Smooth muscle cell (in vitro differentiated cells): ENCODE results near the gene PRR7. TPM values are rescaled to one million over a fixed set of nuclear protein-coding genes. Genes with fewer than 3 reads are reported as not detected.

Experiments
- DNase-seq: peaks from one replicate; lab custom pipeline; 2025; ENCODE audit not compliant: unreplicated experiment; lab: John Stamatoyannopoulos, UW
- H2AFZ ChIP-seq: fragments of 200-600 bp; sonication (generic); 2 replicates; pipeline ENCODE4 v1.6.0; 2016; ENCODE audit warnings: antibody characterized with exemption, low read depth, mild to moderate bottlenecking
- H3F3A ChIP-seq: fragments of 200-600 bp; sonication (generic); 2 replicates; pipeline ENCODE4 v1.6.0; 2017; ENCODE audit warnings: antibody characterized with exemption, low read depth
- H3K27ac ChIP-seq: fragments of 200-600 bp; sonication (generic); 2 replicates; pipeline ENCODE4 v1.5.1; 2016; ENCODE audit warnings: low read depth, mild to moderate bottlenecking
- H3K27me3 ChIP-seq: fragments of 200-600 bp; sonication (generic); 2 replicates; pipeline ENCODE4 v1.6.1; 2016; ENCODE audit warnings: low read depth, mild to moderate bottlenecking
- H3K36me3 ChIP-seq: fragments of 200-600 bp; sonication (generic); 2 replicates; pipeline ENCODE4 v1.5.1; 2016; ENCODE audit warnings: low read depth
- H3K4me1 ChIP-seq: fragments of 200-600 bp; sonication (generic); 2 replicates; pipeline ENCODE4 v1.5.1; 2016; ENCODE audit warnings: low read depth
- H3K4me2 ChIP-seq: fragments of 200-600 bp; sonication (generic); 2 replicates; pipeline ENCODE4 v1.6.0; 2016; ENCODE audit warnings: mild to moderate bottlenecking
- H3K4me3 ChIP-seq: fragments of 200-600 bp; sonication (generic); 2 replicates; pipeline ENCODE4 v1.5.1; 2016; ENCODE audit warnings: mild to moderate bottlenecking
- H3K79me2 ChIP-seq: fragments of 200-600 bp; sonication (generic); 2 replicates; pipeline ENCODE4 v1.6.0; 2016; ENCODE audit warnings: low read depth, mild to moderate bottlenecking
- H3K9ac ChIP-seq: fragments of 200-600 bp; sonication (generic); 2 replicates; pipeline ENCODE4 v1.6.0; 2016; ENCODE audit warnings: low read depth
- H3K9me3 ChIP-seq: fragments of 200-600 bp; sonication (generic); replicated peaks from 2 replicates; pipeline ENCODE4 v1.5.1; 2016; ENCODE audit warnings: low read depth
- H4K20me1 ChIP-seq: fragments of 200-600 bp; sonication (generic); 2 replicates; pipeline ENCODE4 v1.6.0; 2016; ENCODE audit warnings: low read depth
- WGBS: methylation state at CpG from one replicate; pipeline ENCODE4 v1.1.7; 2016; ENCODE audit warnings: low lambda C conversion rate; 5-methylcytosine and 5-hydroxymethylcytosine counted together
- polyA plus RNA-seq: library from polyadenylated mRNA; unstranded; fragments of >200 nt; fragmentation: Nextera tagmentation; extraction: Ambion mirVana; gene quantifications from 2 replicates; pipeline ENCODE4 v1.2.1, GENCODE V29; 2016
- total RNA-seq: library from RNA; depleted of rRNA; stranded (reverse); fragments of >200 nt; gene quantifications from 2 replicates; pipeline ENCODE4 v1.2.3, GENCODE V29; 2014
- TF ChIP-seq, protein P1 (sequence below): fragments of 200-600 bp; sonication (generic); IDR thresholded peaks from 2 replicates; pipeline ENCODE4 v1.5.1; 2017; ENCODE audit warnings: borderline replicate concordance, mild to moderate bottlenecking, antibody characterized with exemption; ENCODE audit not compliant: insufficient read depth, poor library complexity, severe bottlenecking

PRR7 gene
- total and polyA plus RNA-seq, 2 experiments from 2014 or later: 6.5 to 31.9 TPM

- 89% methylated on average over 24 of the region's 24 CpGs for WGBS
- Histone ChIP-seq H3K27ac (peak overlapping the region; percentile 43), H3K4me1 (peaks cover 18% of the 10 kb centered on the region)
Observed at GRCh38 chr5:177456976-177457851, 10.6 kb downstream of the PRR7 start.

GRCh38 chr5:177457852-177458681 lies 11.5 kb downstream of the PRR7 start:
- Histone ChIP-seq H3K27ac (peak overlapping the region; percentile 87), H3F3A (peaks cover 39% of the 10 kb centered on the region), H3K9me3 (no peaks in the 10 kb centered on the region), H3K79me2 (no peaks in the 10 kb centered on the region), H3K9ac (peak overlapping the region; percentile 34), H3K36me3 (no peaks in the 10 kb centered on the region), H4K20me1 (peaks cover 87% of the 10 kb centered on the region), H3K4me2 (no peak overlapping the region), H3K27me3 (no peaks in the 10 kb centered on the region), H2AFZ (no peak overlapping the region), H3K4me1 (peaks cover 18% of the 10 kb centered on the region), H3K4me3 (no peak overlapping the region)
- DNase-seq: no peak
- TF ChIP-seq, protein P1, sequence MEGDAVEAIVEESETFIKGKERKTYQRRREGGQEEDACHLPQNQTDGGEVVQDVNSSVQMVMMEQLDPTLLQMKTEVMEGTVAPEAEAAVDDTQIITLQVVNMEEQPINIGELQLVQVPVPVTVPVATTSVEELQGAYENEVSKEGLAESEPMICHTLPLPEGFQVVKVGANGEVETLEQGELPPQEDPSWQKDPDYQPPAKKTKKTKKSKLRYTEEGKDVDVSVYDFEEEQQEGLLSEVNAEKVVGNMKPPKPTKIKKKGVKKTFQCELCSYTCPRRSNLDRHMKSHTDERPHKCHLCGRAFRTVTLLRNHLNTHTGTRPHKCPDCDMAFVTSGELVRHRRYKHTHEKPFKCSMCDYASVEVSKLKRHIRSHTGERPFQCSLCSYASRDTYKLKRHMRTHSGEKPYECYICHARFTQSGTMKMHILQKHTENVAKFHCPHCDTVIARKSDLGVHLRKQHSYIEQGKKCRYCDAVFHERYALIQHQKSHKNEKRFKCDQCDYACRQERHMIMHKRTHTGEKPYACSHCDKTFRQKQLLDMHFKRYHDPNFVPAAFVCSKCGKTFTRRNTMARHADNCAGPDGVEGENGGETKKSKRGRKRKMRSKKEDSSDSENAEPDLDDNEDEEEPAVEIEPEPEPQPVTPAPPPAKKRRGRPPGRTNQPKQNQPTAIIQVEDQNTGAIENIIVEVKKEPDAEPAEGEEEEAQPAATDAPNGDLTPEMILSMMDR: no peak
- 89% methylated on average over 17 of the region's 20 CpGs for WGBS

More at GRCh38 chr5:177456976-177457851, 10.6 kb downstream of the PRR7 start:
- Histone ChIP-seq H3K4me2 (peak overlapping the region; percentile 26), H3K4me3 (no peak overlapping the region), H2AFZ (no peak overlapping the region), H3K9me3 (no peaks in the 10 kb centered on the region), H3K79me2 (no peaks in the 10 kb centered on the region), H4K20me1 (peaks cover 84% of the 10 kb centered on the region), H3K27me3 (no peaks in the 10 kb centered on the region), H3K9ac (no peak overlapping the region), H3K36me3 (no peaks in the 10 kb centered on the region), H3F3A (peaks cover 39% of the 10 kb centered on the region)
- DNase-seq: no peak
- TF ChIP-seq, protein P1: peak; percentile 47

- no peak overlapping the region for H3K4me3 ChIP-seq
- no peak overlapping the region for H3K9ac ChIP-seq
- H3K4me1 ChIP-seq: peaks cover 15% of the 10 kb centered on the region
- no peak overlapping the region for H3K4me2 ChIP-seq
- peaks cover 3% of the 10 kb centered on the region for H3K79me2 ChIP-seq
- H3K9me3 ChIP-seq: no peaks in the 10 kb centered on the region
- H4K20me1 ChIP-seq: peaks cover 87% of the 10 kb centered on the region
- no peak for DNase-seq
- no peak overlapping the region for H2AFZ ChIP-seq
- TF ChIP-seq, protein P1: no peak
- H3K27me3 ChIP-seq: no peaks in the 10 kb centered on the region
- 87% methylated on average over 13 of the region's 14 CpGs for WGBS
- H3K36me3 ChIP-seq: no peaks in the 10 kb centered on the region
- peaks cover 45% of the 10 kb centered on the region for H3F3A ChIP-seq
- peak overlapping the region; percentile 87 for H3K27ac ChIP-seq
Observed at GRCh38 chr5:177458912-177459350, 12.3 kb downstream of the PRR7 start.
